Stimulated activated CD8-positive, alpha-beta memory T cell treated with anti-CD3 and anti-CD28 coated beads, Interleukin-15, amount 100 ng/mL, for 4 hours (primary cell): ENCODE measurements around the gene SFN.
A peak's percentile ranks its signal among the peaks of the same experiment; 100 is the strongest.
"Not testable (repeated sequence)": the region's sequence is repeated elsewhere in the genome, so short reads cannot be mapped to it uniquely, and the experiment has no call there.

Experiments used
- DNase-seq, 2 donors: peaks; one replicate each; pipeline ENCODE4 v3.0.0-alpha.2; 2020; ENCODE audit warnings: low read depth in 2 of 2

The SFN gene

GRCh38 chr1:26839339-26839722 is 23.6 kb upstream of the SFN start:
- DNase-seq = no peak

DNA sequence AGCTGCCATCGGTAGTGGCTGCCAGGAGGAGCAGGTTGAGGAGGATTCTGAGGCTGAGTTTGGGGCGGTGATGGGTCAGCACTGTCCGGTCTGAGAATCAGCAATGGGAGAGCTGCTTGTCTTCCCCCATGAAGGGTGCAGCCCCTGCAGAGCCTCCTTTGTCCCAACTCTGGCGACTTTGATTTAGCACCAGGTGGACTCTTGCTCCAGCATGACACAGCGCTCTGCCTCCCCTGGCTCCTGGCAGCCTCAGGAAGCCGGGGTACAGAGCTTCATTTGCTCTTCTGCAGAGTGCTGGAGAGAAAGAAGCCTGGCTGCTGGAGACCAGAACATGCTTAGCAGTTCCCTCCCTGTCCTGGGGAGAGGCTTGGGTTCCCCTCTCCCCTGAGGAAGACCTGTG is 23.2 kb upstream of the SFN start:
- no peak for DNase-seq

DNA sequence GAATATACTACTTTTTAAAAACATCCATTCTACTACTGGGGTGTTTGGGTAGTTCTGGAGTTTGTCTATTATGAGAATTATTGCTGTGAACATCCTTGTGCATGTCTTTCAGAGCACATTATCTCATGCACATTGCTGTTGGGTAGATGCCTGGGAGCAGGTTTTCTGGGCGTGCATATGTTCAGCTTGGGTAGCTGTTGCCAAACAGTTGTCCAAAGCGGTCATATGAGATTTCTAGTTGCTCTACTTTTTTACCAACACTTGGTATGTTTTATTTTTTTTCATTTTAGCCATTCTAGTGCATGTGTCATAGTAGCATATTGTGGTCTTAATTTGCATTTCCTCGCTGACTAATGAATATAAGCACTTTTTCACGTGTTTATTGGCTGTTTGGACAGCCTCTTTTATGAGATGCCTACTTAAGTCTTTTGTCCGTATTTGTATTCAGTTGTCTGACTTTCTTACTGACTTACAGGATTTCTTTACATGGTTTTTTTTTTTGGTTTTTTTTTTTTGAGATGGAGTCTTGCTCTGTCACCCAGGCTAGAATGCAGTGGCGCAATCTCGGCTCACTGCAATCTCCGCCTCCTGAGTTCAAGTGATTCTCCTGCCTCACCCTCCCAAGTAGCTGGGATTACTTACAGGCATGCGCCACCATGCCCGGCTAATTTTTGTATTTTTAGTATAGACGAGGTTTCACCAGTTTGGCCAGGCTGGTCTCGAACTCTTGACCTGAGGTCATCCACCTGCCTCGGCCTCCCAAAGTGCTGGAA is 18.3 kb upstream of the SFN start:
- no peak for DNase-seq

DNA sequence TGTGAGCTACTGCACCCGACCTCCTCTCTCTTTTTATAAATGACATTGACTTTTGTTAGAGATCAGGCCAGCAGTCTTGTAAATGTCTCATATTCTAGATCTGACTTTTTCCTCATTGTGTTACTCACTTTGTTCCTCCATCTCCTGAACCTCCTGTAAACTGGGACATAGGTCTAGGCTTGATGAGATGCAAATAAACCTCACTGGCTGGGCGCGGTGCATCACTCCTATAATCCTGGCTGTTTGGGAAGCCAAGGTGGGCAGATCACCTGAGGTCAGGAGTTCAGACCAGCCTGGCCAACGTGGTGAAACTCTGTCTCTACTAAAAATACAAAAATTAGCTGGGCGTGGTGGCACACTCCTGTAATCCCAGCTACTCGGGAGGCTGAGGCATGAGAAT is 15.1 kb upstream of the SFN start:
- DNase-seq = not testable (repeated sequence)

- DNase-seq = no peak
Measured at GRCh38 chr1:26848499-26848898, 14.4 kb upstream of the SFN start.

DNA sequence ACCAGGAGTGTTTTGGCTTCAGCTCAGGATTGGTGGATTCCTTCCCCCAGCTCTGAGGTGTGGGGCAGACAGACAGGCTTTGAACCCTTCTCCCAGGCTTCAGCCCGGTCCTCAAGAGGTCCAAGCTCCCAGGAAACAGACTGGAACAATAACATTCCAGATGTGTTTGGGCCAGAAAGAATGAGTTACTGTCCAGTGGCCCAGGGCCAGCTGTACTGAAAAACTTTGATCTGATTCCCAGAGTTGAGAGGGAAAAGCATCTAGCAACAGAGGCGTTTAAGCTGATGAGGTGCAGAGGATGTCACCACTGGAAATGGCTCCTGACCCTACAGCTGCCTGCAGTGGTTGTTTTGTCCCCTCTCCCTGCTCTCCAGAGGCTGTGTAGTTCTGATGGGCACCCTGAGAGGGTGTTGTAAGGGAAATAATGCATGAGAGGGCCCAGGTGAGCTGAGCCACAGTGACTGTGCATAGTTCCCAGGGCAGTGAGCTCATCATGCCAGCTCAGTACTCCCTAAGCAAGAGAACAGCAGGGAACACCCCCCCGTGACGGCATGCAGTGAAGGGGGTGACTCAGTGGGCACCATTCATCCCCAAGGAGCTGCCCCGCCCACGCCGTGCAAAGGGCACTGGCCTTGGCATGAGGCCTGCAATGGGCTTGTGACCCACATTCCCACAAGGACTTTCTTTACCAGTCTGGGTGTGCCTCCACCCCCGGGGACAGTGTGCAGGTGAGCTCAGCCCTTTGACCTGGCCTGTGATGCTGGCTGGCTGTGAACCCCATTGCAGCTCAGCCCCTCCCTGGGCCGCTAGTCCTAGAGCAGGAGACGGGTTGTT is 13.8 kb upstream of the SFN start:
- DNase-seq = no peak

DNA sequence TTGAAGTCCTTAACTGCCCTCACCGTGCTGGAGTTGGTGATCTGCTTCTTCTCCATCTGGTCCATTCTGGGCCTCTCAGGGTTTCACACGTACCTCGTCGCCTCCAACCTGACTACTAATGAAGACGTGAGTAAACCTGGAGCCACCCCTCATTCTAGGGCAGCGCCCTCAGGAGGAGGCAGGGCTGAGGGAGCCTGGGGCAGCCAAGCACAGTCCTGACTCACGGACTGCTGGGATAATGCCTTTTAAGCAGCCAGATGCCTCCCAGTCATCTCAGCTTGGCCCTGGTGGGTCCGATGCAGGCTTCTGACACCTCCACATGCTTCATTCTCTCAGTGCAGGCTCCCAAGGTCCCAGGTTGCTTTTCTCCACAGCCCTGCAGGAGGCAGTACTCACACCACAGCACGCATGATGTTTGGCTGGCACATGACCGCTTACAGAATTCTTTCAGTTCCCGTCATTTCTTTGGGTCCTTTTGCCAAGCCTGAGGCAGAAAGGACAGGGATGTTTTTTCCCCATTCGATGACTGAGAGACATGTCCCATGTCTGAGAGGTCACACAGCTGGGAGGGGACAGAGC is 11.8 kb upstream of the SFN start:
- no peak for DNase-seq

DNA sequence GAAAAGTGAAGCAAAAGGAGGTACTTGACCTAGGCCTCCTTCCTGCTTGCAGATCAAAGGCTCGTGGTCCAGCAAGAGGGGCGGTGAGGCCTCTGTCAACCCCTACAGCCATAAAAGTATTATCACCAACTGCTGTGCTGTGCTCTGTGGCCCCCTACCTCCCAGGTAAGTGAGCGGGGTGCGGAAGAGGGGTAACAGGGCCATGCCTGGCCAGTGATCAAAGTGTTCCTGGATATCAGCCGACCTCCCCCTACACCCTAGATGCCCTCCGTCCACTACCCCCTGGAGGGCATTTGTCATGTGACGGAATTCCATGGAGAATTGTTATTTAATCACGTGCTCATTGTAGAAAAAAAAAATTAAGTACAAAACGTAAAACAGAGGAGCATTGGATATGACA is 10.2 kb upstream of the SFN start:
- DNase-seq = no peak

DNA sequence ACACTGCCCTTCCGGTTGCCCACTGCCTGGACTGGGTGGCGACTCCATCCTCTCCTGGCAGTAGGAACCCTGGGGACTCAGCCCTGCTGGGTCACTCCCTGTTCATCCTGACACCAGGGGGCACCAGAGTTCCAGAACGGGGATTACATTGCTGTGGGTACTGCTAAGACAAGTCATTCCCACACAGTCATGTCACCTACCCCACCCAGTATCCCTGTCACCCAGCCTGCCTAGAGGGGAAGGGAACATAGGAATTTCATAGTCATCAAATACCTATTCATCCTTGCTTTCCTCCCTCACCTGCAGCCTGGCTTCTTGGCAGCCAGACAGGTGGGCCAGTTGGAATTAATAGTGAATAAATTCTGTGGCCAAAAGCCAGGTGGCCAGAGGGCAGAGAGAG is 9.8 kb upstream of the SFN start:
- DNase-seq = peak; percentile 35 to 72

DNA sequence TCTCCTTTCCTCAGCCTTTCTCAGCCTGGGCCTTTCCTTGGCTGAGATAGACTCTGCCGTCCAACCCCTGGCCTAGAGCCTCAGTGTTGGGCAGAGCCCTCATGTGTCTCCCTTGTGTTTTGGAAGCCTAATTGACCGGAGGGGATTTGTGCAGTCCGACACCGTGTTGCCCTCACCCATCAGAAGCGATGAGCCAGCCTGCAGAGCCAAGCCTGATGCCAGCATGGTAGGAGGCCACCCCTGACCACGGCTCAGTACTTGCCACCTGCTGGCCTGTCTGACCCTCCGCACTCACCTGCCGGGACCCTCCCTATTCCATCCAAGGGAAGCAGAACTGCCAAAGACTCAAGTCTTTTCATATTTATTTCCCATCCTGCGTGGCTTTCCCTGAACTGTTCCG is 9.3 kb upstream of the SFN start:
- no peak for DNase-seq

DNA sequence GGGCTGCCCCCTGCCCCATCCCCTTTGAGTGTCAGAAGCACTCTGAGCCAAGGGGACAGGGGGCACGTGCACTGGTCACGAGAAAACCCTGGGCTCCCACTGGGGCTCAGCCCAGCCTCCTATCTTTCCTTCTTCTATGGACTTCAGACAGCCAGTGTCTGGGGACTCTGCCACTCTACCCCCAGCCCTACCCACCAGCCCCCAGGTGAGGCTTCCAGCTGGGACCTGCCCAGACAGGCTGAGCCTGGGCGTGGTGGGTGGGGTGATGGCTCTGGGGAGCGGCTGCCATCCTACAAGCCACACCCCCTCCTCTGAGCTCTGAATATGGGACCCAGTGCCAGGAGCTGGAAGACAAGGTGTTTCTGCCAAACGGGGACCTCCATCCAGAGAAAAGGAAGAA is 8.0 kb upstream of the SFN start:
- no peak for DNase-seq

- DNase-seq = no peak
Measured at GRCh38 chr1:26855636-26856035, 7.3 kb upstream of the SFN start.

DNA sequence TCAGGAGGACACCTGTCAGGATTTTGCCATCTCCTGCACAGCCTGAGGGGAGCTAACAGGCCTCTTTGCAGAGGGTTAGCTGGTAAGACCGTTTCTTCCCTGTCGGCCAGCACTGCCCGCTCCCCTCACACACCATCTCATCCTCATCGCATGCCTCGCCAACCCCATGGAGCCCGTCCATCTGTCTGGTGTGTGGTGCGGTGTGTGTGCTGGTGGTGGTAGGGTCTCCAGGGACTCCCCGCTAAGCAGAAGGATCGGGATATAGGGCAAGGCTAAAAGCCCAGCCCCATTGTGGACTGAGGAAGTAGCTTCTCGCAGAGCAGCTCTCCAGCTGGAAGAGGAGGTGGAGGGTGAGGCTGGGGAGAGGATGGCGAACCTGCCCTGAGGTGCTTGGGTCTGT is 6.8 kb upstream of the SFN start:
- no peak for DNase-seq

DNA sequence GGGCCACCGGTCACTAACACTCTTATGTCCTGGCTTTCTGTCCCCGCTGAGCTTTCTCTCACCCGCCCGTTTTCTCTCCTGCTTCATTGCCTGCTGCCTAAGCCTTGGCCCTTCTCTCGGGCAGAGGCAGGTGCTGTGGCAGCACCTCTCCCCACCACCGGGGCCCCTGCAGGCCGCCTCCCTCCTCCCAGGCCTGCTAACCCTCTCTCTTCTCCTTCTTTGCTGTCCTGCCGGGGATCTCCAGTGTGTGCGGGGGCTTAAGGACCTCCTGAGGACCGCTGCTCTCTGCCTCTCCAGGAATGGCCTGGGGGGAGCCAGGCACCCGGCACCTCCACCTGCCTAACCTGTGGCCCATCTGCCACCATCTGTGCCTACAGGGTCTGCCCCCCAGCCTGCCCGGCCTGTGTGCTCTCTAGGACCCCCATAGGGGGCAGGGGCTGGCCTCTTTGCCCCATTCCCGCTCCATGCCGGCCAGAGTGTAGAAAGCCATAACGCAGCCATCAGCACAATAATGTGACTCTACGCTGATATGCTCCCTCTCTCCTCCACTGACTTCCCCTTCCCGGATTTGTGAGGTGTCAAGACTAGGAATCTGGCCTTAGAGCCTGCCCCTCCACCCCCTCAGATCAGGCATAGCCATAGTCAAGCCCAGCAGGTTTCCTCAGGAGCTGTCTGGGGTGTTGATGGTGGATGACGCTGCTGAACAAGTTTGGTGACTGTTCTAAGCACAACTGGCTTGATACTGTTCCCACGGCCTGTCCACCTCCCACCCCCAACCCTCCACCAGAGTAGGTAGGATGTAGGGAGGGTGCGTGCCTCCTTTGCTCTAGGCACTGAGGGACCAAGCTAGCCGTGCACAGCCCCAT is 6.1 kb upstream of the SFN start:
- no peak for DNase-seq

GRCh38 chr1:26857473-26858060 is 5.4 kb upstream of the SFN start:
- no peak for DNase-seq

- no peak for DNase-seq
Measured at GRCh38 chr1:26858160-26858559, 4.8 kb upstream of the SFN start.

- DNase-seq = no peak
Measured at GRCh38 chr1:26858891-26859640, 3.9 kb upstream of the SFN start.

DNA sequence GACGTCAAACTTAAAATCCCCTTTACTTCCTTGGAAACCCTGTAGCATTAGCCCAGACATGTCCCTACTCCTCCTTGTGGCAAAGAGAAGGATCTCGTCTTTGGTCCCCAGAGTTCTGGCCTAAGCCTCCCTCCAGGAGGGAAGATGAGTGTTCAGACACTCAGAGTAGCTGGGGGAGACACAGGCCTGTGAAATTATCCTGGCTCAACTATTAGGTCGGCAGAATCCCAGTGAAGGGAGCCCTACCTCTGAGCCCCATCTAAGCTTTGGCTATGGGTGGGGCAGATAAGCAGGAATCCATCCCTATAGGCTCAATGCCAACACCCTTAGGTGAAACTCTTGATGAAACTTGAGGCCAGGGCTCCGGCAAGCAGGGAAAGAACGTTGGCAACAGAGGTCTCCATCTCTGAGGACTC is 1.7 kb upstream of the SFN start:
- no peak for DNase-seq

- no peak for DNase-seq
Measured at GRCh38 chr1:26861889-26862378, 1.0 kb upstream of the SFN start.

DNA sequence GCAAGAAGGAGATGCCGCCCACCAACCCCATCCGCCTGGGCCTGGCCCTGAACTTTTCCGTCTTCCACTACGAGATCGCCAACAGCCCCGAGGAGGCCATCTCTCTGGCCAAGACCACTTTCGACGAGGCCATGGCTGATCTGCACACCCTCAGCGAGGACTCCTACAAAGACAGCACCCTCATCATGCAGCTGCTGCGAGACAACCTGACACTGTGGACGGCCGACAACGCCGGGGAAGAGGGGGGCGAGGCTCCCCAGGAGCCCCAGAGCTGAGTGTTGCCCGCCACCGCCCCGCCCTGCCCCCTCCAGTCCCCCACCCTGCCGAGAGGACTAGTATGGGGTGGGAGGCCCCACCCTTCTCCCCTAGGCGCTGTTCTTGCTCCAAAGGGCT is 732 bp downstream of the SFN start:
- DNase-seq = no peak
